OCI-LY1 (cell line): ENCODE measurements around the gene AP3B2.

Experiments
- H2AFZ ChIP-seq: fragments of 200-600 bp; sonication (generic), shearing (Covaris generic); 2 replicates; pipeline ENCODE4 v1.6.0; 2014; ENCODE audit warnings: antibody characterized with exemption, mild to moderate bottlenecking, low read length
- H3F3A ChIP-seq: fragments of 200-600 bp; sonication (generic), shearing (Covaris generic); 2 replicates; pipeline ENCODE4 v1.6.0; 2014; ENCODE audit warnings: mild to moderate bottlenecking, antibody characterized with exemption, low read length, moderate library complexity; ENCODE audit not compliant: insufficient read depth
- H3K27ac ChIP-seq: fragments of 200-600 bp; sonication (generic); 2 replicates; pipeline ENCODE4 v1.5.1; 2014; ENCODE audit warnings: low read length, mixed run types, mild to moderate bottlenecking, low read depth; ENCODE audit not compliant: poor library complexity, severe bottlenecking
- H3K27me3 ChIP-seq: fragments of 200-600 bp; sonication (generic); 2 replicates; pipeline ENCODE4 v1.6.0; 2014; ENCODE audit warnings: antibody characterized with exemption, mild to moderate bottlenecking, low read length, moderate library complexity; ENCODE audit not compliant: insufficient read depth
- H3K36me3 ChIP-seq: fragments of 200-600 bp; sonication (generic); 2 replicates; pipeline ENCODE4 v1.6.1; 2014; ENCODE audit warnings: mild to moderate bottlenecking, antibody characterized with exemption, low read length, moderate library complexity, mixed read lengths; ENCODE audit not compliant: insufficient read depth
- H3K4me1 ChIP-seq: fragments of 200-600 bp; sonication (generic); 2 replicates; pipeline ENCODE4 v1.5.1; 2014; ENCODE audit warnings: mild to moderate bottlenecking, low read length, moderate library complexity; ENCODE audit not compliant: insufficient read depth, severe bottlenecking
- H3K4me2 ChIP-seq: fragments of 200-600 bp; sonication (generic), shearing (Covaris generic); 2 replicates; pipeline ENCODE4 v1.6.1; 2014; ENCODE audit warnings: low read length
- H3K4me3 ChIP-seq: fragments of 200-600 bp; sonication (generic); 2 replicates; pipeline ENCODE4 v1.5.1; 2014; ENCODE audit warnings: low read length, low read depth, mild to moderate bottlenecking, mixed read lengths; ENCODE audit not compliant: poor library complexity, severe bottlenecking
- H3K79me2 ChIP-seq: fragments of 200-600 bp; shearing (Covaris generic); 2 replicates; pipeline ENCODE4 v1.6.1; 2016; ENCODE audit warnings: mixed run types, low read length, mixed read lengths; ENCODE audit not compliant: insufficient read depth
- H3K9ac ChIP-seq: fragments of 200-600 bp; sonication (generic), shearing (Covaris generic); 2 replicates; pipeline ENCODE4 v1.6.1; 2014; ENCODE audit warnings: mild to moderate bottlenecking, low read length, mixed read lengths
- H3K9me2 ChIP-seq: fragments of 200-600 bp; sonication (generic), shearing (Covaris generic); 2 replicates; pipeline ENCODE4 v1.6.1; 2014; ENCODE audit warnings: low read depth, mild to moderate bottlenecking, low read length, mixed read lengths
- H3K9me3 ChIP-seq: fragments of 200-600 bp; shearing (Covaris generic); 2 replicates; pipeline ENCODE4 v1.6.1; 2014; ENCODE audit warnings: low read length, mixed read lengths
- H4K20me1 ChIP-seq: fragments of 200-600 bp; sonication (generic), shearing (Covaris generic); 2 replicates; pipeline ENCODE4 v1.6.0; 2016; ENCODE audit warnings: mild to moderate bottlenecking, low read length; ENCODE audit not compliant: insufficient read depth
- EZH2 ChIP-seq: fragments of 200-600 bp; sonication (generic), shearing (Covaris generic); IDR thresholded peaks from 2 replicates; pipeline ENCODE4 v1.8.0; 2017; ENCODE audit warnings: borderline replicate concordance, mixed run types, mild to moderate bottlenecking, antibody characterized with exemption, low read length, moderate library complexity, mixed read lengths
- TF ChIP-seq, protein P1 (sequence below): fragments of 200-600 bp; sonication (generic), shearing (Covaris generic); IDR thresholded peaks from 2 replicates; pipeline ENCODE4 v1.5.1; 2017; ENCODE audit warnings: mild to moderate bottlenecking, antibody characterized with exemption, low read length, moderate library complexity, mixed read lengths

Gene AP3B2

DNA sequence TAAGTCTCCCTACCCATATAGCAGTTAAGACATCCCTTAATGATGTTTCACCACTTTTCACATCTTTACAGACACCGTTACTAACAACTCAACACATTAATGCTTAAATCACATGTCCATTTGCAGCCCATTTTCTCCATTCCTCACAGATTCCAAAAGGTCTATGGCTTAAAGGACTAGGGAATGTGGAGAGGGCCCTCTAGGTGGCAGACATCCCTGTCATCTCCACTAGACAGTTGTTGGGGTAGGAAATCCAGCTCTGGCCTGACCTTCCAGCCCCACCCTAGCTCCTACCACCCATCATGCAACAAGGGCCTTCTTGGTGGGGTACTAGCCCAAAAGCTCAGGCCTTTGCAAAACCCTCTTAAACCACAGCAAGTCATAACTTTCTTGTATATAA is 87.7 kb downstream of the AP3B2 start:
- H3K9ac ChIP-seq, result no peak overlapping the region
- no peaks in the 10 kb centered on the region for H3K4me1 ChIP-seq
- no peak overlapping the region for H3K27ac ChIP-seq
- no peak overlapping the region for H3K4me2 ChIP-seq
- H3K9me3 ChIP-seq, result no peaks in the 10 kb centered on the region
- H3K9me2 ChIP-seq, result no peaks in the 10 kb centered on the region
- no peak overlapping the region for H2AFZ ChIP-seq
- no peaks in the 10 kb centered on the region for H3K27me3 ChIP-seq
- no peak for TF ChIP-seq EZH2
- TF ChIP-seq, protein P1, sequence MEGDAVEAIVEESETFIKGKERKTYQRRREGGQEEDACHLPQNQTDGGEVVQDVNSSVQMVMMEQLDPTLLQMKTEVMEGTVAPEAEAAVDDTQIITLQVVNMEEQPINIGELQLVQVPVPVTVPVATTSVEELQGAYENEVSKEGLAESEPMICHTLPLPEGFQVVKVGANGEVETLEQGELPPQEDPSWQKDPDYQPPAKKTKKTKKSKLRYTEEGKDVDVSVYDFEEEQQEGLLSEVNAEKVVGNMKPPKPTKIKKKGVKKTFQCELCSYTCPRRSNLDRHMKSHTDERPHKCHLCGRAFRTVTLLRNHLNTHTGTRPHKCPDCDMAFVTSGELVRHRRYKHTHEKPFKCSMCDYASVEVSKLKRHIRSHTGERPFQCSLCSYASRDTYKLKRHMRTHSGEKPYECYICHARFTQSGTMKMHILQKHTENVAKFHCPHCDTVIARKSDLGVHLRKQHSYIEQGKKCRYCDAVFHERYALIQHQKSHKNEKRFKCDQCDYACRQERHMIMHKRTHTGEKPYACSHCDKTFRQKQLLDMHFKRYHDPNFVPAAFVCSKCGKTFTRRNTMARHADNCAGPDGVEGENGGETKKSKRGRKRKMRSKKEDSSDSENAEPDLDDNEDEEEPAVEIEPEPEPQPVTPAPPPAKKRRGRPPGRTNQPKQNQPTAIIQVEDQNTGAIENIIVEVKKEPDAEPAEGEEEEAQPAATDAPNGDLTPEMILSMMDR, result no peak
- H4K20me1 ChIP-seq, result no peaks in the 10 kb centered on the region
- no peaks in the 10 kb centered on the region for H3K79me2 ChIP-seq
- no peaks in the 10 kb centered on the region for H3K36me3 ChIP-seq
- no peaks in the 10 kb centered on the region for H3F3A ChIP-seq
- H3K4me3 ChIP-seq, result no peak overlapping the region

DNA sequence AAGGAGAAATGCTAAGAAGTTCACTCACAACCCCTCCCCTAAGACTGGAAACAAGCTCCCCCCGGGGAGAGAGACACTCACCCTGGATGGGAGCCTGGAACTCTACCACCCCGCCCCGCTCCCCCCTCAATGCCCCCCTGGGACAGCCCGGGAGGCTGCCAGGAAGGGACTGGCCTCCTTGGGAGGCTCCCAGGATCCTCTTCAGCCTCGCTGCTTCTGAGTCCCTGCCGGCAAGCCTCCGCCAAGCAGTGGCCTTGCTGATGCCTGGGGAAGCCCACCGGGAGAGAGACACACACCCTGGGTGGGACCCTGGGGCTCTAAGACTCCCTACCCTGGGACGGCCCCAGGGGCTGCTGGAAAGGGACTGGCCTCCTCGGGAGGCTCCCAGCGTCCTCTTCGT is 95.9 kb downstream of the AP3B2 start:
- Histone ChIP-seq H4K20me1 (no peaks in the 10 kb centered on the region), H3K4me1 (no peaks in the 10 kb centered on the region), H2AFZ (no peak overlapping the region), H3K4me3 (no peak overlapping the region), H3K9me2 (no peaks in the 10 kb centered on the region), H3K36me3 (no peaks in the 10 kb centered on the region), H3F3A (no peaks in the 10 kb centered on the region), H3K27me3 (no peaks in the 10 kb centered on the region), H3K9ac (no peak overlapping the region), H3K4me2 (no peak overlapping the region), H3K9me3 (no peaks in the 10 kb centered on the region), H3K27ac (no peak overlapping the region), H3K79me2 (no peaks in the 10 kb centered on the region)
- no peak for TF ChIP-seq EZH2
- TF ChIP-seq, protein P1, result no peak

DNA sequence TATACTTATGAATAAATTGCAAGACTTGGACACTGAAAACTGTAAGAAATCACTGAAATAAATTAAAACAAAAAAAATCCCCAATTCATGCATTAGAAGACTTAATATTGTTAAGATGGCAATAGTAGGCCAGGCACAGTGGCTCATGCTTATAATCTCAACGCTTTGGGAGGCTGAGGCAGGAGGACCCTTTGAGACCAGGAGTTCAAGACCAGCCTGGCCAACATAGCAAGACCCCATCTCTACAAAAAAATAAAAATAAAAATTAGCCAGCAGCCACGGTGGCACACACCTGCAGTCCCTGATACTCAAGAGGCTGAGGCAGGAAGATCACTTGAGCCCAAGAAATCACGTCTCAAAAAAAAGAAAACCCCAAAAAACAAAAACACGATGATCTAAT is 98.3 kb downstream of the AP3B2 start:
- no peaks in the 10 kb centered on the region for H3K27me3 ChIP-seq
- no peaks in the 10 kb centered on the region for H4K20me1 ChIP-seq
- H3K9me2 ChIP-seq, result no peaks in the 10 kb centered on the region
- H3K36me3 ChIP-seq, result no peaks in the 10 kb centered on the region
- no peaks in the 10 kb centered on the region for H3F3A ChIP-seq
- no peak overlapping the region for H3K4me2 ChIP-seq
- H2AFZ ChIP-seq, result no peak overlapping the region
- H3K9me3 ChIP-seq, result no peaks in the 10 kb centered on the region
- no peaks in the 10 kb centered on the region for H3K4me1 ChIP-seq
- no peaks in the 10 kb centered on the region for H3K79me2 ChIP-seq
- H3K9ac ChIP-seq, result no peak overlapping the region
- no peak overlapping the region for H3K27ac ChIP-seq
- H3K4me3 ChIP-seq, result no peak overlapping the region
- TF ChIP-seq, protein P1, result no peak
- no peak for TF ChIP-seq EZH2
